Keratinocyte (primary cell): ENCODE data around the gene STK4.

Experiments
- EZH2 ChIP-seq: IDR thresholded peaks from one replicate; pipeline ENCODE4 v1.6.1; 2012; ENCODE audit warnings: inconsistent platforms, mild to moderate bottlenecking, low read length, moderate library complexity
- TF ChIP-seq, protein P1 (sequence below), 3 experiments: IDR thresholded peaks in 1 of 3; conservative IDR thresholded peaks in 1 of 3; optimal IDR thresholded peaks in 1 of 3; 2 replicates in 2 of 3; 3 replicates in 1 of 3; pipeline versions ENCODE3 to v1.5.1; 2011; ENCODE audit warnings: low read length in 3 of 3, mild to moderate bottlenecking in 3 of 3, moderate library complexity in 2 of 3, control low read depth in 1 of 3, inconsistent platforms in 1 of 3; ENCODE audit not compliant: insufficient read depth in 2 of 3; ENCODE audit errors: extremely low read depth in 1 of 3

DNA sequence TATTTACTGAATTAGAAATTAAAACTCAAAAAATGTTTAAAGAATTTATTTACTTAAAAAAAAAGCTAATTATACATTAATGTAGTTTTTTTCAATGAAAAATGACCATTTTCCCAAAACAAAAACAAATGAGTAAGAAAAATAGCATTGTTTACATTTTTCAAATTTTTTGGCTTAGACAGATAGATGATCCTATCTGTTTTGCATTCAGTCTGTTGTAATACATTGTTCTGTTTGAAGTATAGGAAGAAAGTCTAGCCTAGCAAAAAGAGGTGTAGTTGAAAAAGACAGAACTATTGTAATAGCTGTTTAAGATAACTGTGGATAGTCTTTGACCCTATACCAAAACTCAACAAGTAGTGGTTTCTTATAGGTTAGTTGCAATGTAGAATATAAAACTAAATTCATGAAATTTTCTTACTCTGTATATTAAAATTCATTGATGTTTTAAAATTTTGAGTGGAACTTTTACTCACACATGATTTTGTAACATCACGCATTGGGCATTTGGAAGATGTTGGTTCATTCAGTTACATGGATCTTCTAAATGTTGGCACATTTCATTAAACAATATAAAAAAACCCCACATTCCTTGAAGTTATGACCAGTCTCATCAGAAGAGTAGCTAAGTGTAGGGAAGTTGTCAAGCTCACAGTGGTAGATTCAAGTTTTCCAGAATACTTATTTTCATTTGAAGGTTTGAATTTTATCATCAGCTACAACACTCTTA lies 72.6 kb downstream of the STK4 start:
- TF ChIP-seq, protein P1, sequence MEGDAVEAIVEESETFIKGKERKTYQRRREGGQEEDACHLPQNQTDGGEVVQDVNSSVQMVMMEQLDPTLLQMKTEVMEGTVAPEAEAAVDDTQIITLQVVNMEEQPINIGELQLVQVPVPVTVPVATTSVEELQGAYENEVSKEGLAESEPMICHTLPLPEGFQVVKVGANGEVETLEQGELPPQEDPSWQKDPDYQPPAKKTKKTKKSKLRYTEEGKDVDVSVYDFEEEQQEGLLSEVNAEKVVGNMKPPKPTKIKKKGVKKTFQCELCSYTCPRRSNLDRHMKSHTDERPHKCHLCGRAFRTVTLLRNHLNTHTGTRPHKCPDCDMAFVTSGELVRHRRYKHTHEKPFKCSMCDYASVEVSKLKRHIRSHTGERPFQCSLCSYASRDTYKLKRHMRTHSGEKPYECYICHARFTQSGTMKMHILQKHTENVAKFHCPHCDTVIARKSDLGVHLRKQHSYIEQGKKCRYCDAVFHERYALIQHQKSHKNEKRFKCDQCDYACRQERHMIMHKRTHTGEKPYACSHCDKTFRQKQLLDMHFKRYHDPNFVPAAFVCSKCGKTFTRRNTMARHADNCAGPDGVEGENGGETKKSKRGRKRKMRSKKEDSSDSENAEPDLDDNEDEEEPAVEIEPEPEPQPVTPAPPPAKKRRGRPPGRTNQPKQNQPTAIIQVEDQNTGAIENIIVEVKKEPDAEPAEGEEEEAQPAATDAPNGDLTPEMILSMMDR (optimal IDR thresholded peaks at IDR 0.05 in 1 of 3, IDR thresholded peaks at IDR 0.05 in 1 of 3, conservative IDR thresholded peaks at IDR 0.05 in 1 of 3; ENCODE audit: extremely low read depth in 1 of 3, insufficient read depth in 2 of 3, low read length in 3 of 3), result no peak
- no peak for TF ChIP-seq EZH2
